ENCODE data around the gene FEN1. TPM values are rescaled to one million over a fixed set of nuclear protein-coding genes. Genes with fewer than 3 reads are reported as not detected.

FEN1 gene
- total RNA-seq, 2 donors from 2014 or later = 14.4 to 67.9 TPM

DNA sequence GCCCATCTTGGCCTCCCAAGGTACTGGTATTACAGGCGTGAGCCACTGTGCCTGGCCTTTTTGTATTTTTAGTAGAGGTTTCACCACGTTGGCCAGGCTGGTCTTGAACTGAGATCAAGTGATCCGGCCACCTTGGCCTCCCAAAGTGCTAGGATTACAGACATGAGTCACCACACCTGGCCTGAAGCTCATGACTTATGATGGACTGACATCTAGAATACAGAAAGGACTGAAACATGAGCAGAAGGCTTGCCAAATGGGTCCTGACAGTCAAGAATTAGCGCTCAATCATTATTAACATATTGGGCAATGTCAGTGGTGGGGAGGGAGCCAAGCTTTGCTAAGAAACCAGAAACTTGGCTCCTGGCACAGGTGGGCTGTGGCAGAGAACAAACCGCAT, 19.1 kb downstream of the FEN1 start:
- intact Hi-C loops (cut with DNase I) = no loop called here
- no peaks in the 10 kb centered on the region for H3K36me3 ChIP-seq

DNA sequence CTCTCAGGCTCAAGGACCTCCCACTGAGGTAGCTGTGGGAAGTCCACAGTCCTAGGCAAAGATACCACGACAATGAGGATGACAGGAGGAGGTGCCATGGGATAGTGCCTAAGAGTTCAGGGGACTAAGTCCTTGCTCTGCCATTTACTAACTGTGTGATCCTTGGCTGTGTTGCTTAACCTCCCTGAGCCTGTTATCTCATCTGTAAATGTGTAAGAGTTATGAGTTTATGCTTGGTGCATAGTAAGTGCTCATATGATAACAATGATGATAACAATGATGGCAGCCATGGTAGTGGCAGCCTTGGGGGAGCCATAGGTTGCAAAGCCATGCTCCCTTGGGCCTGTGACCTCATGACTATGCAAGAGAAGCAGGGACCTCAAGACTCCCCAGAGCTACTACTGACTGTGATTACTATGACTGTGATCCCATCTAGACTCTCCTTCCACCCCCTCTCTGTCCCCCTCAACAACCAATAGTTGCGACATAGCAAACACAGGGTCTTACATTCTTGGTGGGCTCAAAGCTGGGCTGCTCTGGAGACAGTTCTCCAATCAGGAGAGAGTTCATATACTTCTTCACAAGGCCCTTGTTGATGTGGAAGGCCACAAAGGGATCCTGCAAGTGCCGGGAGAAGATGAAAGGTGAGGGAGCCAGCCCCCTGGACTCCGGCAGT, 20.2 kb downstream of the FEN1 start:
- H3K4me3 ChIP-seq = no peak overlapping the region
- H3K27me3 ChIP-seq = peaks cover 7% of the 10 kb centered on the region
- H3K9me3 ChIP-seq = no peaks in the 10 kb centered on the region
- H3K9ac ChIP-seq (ENCODE audit: low read depth in 2 of 2, low read length in 2 of 2) = no peak overlapping the region
- no peak overlapping the region for H3K27ac ChIP-seq
- intact Hi-C loops (cut with DNase I) = no loop called here
- TF ChIP-seq, protein P1, sequence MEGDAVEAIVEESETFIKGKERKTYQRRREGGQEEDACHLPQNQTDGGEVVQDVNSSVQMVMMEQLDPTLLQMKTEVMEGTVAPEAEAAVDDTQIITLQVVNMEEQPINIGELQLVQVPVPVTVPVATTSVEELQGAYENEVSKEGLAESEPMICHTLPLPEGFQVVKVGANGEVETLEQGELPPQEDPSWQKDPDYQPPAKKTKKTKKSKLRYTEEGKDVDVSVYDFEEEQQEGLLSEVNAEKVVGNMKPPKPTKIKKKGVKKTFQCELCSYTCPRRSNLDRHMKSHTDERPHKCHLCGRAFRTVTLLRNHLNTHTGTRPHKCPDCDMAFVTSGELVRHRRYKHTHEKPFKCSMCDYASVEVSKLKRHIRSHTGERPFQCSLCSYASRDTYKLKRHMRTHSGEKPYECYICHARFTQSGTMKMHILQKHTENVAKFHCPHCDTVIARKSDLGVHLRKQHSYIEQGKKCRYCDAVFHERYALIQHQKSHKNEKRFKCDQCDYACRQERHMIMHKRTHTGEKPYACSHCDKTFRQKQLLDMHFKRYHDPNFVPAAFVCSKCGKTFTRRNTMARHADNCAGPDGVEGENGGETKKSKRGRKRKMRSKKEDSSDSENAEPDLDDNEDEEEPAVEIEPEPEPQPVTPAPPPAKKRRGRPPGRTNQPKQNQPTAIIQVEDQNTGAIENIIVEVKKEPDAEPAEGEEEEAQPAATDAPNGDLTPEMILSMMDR (IDR thresholded peaks at IDR 0.05) = no peak
- DNase-seq = no peak
- no peaks in the 10 kb centered on the region for H3K4me1 ChIP-seq
- no peaks in the 10 kb centered on the region for H3K36me3 ChIP-seq

More for the DNA sequence above, 19.1 kb downstream of the FEN1 start:
- H3K27me3 ChIP-seq = no peaks in the 10 kb centered on the region
- H3K27ac ChIP-seq = no peak overlapping the region
- TF ChIP-seq, protein P1 (IDR thresholded peaks at IDR 0.05) = no peak
- no peak overlapping the region for H3K9ac ChIP-seq (ENCODE audit: low read depth in 2 of 2, low read length in 2 of 2)
- no peaks in the 10 kb centered on the region for H3K9me3 ChIP-seq
- H3K4me1 ChIP-seq = no peaks in the 10 kb centered on the region
- DNase-seq = no peak
- no peak overlapping the region for H3K4me3 ChIP-seq

DNA sequence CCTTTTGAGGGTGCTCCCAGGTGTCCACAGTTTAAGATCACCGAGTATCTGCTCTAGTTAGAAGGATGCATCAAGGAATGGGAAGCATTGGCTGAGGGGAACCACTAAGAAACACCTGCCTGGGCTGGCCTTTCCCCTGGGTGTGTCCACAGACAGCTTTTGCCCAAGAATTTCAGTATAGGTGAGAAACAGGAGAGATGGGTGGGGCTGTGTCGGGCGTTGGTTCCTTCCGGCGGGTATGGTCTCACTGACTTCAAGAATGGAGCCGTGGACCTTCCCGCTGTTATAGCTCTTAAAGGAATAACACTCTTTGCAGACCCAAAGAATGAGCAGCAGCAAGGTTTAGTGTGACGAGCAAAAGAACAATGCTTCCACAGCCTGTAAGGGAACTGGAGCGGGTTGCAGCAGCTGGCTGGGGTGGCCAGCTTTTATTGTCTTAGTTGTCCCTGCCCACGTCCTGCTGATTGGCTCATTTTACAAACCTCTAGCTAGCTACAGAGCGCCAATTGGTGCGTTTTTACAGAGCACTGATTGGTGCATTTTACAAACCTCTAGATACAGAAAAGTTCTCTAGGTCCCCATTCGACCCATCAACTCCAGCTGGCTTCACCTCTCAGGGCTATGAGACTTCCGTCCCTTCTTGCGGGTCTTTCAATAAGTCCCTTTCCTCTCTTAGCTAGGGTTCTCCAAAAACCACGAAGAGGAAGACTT, 21.7 kb downstream of the FEN1 start:
- TF ChIP-seq, protein P1 (IDR thresholded peaks at IDR 0.05) = no peak
- no peaks in the 10 kb centered on the region for H3K9me3 ChIP-seq
- peak overlapping the region; percentile 95 for H3K27ac ChIP-seq
- H3K4me1 ChIP-seq = no peaks in the 10 kb centered on the region
- intact Hi-C loops (cut with DNase I) = no loop called here
- no peaks in the 10 kb centered on the region for H3K36me3 ChIP-seq
- DNase-seq = peak; percentile 67
- peak overlapping the region in 1 of 2 donors; percentile 94 for H3K9ac ChIP-seq (ENCODE audit: low read depth in 2 of 2, low read length in 2 of 2)
- H3K27me3 ChIP-seq = peaks cover 7% of the 10 kb centered on the region
- H3K4me3 ChIP-seq = peak overlapping the region; percentile 75

DNA sequence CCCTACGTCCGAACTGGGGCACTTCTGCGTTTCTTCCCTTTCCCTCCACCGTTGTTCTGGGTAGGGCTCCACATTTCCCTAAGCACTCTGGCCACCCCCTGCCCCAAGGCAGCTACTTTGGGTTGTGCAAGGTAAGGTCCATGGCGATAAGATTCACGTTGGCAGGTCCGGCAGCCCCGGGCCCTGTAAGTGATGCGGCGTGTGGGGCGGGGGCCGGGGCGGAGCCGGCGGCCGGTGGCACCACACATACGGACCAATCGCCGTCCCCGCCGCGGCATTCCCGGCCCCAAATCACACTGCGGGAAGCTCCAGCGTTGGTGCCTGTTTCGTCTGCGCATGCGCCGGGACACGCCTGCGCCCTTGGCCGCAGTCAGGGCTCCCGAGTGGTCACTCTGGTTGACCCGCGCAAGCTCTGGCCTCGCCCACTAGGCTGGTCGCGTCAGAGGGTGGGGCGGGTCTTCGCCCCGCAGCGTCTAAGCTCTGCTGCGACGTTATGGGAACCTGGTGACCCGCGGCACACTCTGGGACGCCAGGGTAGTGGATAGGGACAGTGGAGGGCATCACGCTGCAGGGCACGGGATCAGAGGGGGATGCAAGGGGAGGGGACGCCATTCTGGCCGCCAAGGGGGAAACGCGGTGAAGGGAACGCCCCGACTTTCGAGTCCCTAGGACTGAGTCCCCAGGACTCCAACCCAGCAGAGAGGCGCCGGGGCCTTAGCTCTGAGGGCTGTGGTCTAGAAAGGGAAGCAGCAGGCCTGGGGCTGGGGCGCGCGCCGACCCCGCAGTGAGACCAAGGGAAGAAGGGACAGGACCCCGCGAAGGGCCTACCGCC, 22.5 kb downstream of the FEN1 start:
- peak; percentile 91 for DNase-seq
- Histone ChIP-seq H3K36me3 (no peaks in the 10 kb centered on the region), H3K4me3 (peak overlapping the region; percentile 75), H3K4me1 (no peaks in the 10 kb centered on the region), H3K27ac (peak overlapping the region; percentile 95), H3K9ac (ENCODE audit: low read depth in 2 of 2, low read length in 2 of 2) (peak overlapping the region; percentile 71 to 94), H3K9me3 (no peaks in the 10 kb centered on the region), H3K27me3 (peaks cover 7% of the 10 kb centered on the region)
- intact Hi-C loops (cut with DNase I) = no loop called here
- TF ChIP-seq, protein P1 (IDR thresholded peaks at IDR 0.05) = no peak

Measured in colonic mucosa (tissue), 4 donors.